HG02798 (cell line): Measurements from ENCODE around the gene DNAJB11.

Source experiments
- ATAC-seq: cut with Tn5 transposase; IDR thresholded peaks from one replicate; pipeline ENCODE4 v1.9.1; 2021; ENCODE audit warnings: mild to moderate bottlenecking; ENCODE audit not compliant: unreplicated experiment, poor library complexity

DNAJB11 gene

DNA sequence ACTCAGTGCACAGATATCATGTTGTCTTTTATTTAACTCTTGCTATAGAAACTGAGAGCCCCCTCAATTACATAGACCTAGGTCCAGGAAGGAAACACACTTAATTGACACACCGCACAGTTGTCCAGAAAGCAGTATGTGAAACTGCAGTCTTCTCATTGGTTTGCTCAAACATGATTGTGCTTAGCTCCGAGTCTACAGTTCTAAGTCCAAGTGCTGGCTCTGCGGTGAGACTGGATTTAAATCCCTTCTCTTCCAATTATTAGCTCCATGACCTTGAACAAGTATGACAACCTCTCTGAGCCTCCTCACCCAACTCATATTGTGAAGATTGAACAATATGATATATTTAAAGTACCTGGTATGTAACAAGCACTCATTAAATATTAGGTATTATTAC lies 23.3 kb downstream of the DNAJB11 start:
- ATAC-seq, result no peak

DNA sequence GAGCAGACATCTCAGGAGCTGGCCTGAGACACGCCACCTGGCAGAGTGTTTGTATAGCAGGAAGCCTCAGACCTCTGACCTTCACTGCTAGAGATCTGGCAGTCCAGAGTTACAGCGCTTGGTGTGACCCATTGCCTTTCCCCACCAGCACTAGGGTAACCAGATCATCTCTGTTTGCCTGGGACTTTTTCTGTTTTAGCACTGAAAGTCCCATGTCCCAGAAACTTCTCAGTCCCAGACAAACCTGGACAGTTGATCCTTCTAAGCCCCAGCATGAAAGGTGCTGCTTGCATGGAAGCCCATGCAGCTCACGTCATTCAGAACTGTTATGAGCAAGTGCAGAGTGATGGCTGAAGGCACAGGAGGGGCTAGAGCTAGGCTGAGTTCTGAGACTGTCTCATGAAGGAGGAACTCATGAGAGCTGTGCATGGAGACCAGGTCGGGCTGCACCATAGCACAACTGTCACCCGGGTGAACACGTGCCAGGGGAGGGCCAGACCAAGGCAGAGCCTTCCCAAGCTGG lies 24.1 kb downstream of the DNAJB11 start:
- ATAC-seq, result no peak

DNA sequence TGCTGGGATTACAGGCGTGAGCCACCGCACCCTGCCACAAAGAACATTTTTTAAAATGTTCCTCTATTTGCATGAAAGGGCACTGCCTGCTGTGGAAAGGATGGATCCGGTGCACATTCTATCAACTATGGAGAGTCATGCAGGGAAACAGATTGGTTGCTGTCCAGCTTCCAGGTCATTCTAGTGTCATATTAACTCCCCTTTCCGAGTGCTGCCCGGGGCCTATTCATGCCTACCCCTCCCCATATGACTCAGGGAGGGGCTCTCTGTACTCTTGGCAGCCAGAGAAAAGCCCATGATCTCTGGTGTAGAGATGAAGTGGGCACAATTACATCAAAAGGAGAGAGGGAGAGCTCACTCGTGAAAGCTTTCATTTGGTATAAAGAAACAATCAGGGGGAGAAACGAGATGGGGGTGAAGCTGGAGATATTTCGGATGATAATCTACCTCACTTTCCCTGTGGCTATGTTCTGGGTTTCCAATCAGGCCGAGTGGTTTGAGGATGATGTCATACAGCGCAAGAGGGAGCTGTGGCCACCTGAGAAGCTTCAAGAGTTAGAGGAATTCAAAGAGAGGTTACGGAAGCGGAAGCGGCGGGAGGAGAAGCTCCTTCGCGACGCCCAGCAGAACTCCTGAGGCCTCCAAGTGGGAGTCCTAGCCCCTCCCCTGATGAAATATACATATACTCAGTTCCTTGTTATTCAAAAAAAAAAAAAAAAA lies 26.2 kb downstream of the DNAJB11 start:
- ATAC-seq, result no peak

DNA sequence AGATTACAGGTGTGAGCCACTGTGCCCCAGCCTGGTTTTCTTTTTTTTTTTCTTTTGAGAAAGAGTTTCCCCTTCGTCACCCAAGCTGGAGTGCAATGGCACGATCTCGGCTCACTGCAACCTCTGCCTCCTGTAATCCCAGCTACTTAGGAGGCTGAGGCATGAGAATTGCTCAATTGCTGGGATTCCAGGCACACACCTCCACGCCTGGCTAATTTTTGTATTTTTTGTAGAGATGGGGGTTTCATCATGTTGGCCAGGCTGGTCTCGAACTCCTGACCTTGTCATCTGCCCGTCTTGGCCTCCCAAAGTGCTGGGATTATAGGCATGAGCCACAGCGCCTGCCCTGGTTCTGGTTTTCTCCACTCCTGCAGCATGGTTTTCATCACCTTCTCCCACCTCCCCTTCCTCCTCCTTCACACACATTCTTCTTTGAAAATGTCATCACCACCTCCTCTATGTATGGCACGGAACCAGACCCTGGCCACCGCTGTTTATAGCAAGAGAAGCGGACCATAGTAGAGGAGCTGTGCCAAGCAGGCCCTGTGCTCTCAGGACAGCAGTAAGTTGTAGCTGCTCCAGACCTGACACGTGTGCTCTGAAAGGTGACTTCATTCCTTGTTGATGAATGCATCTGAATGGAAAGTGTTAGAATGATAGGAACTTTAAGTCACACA lies 27.7 kb downstream of the DNAJB11 start:
- ATAC-seq, result no peak

DNA sequence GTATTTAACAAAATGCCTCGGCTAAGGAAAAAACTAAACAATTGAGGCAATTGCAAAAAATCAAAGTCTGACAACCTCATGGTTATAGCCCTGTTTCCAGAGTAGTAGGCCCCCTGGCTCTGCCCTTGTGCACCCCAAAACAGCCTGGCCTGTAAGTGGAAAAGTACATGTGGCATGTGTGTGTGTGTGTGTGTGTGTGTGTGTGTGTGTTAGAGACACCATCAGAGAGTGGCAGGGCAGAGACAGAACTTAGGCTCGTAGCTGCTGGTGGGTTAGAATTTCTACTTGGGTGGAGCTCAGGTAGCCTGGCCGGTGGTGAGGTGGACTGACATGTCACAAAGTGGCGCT lies 28.2 kb downstream of the DNAJB11 start:
- ATAC-seq, result no peak

- ATAC-seq, result no peak
Observed at GRCh38 chr3:186599142-186599784, 28.7 kb downstream of the DNAJB11 start.

DNA sequence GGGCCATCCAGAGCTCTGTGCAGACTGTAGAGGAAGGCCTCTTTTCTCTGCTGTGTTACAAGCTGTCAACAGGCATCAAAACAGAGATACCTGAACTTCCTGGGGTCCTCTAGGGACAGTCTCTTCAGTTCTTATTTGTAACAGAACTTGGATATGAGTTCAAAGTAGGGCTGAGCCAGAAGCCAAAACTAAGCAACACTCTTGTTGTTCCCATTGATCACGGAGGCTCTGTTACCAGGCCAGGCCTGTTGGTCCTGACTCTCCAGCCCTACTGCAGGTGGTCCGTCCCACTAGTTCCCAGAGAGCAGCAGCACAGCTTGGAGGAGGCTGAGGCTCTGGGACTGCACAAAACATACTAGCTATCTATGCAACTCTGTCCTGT lies 29.3 kb downstream of the DNAJB11 start:
- ATAC-seq, result no peak

GRCh38 chr3:186600896-186601295 lies 30.4 kb downstream of the DNAJB11 start:
- no peak for ATAC-seq

- no peak for ATAC-seq
Observed at GRCh38 chr3:186603159-186603558, 32.6 kb downstream of the DNAJB11 start.

GRCh38 chr3:186605078-186605477 lies 34.6 kb downstream of the DNAJB11 start:
- no peak for ATAC-seq

DNA sequence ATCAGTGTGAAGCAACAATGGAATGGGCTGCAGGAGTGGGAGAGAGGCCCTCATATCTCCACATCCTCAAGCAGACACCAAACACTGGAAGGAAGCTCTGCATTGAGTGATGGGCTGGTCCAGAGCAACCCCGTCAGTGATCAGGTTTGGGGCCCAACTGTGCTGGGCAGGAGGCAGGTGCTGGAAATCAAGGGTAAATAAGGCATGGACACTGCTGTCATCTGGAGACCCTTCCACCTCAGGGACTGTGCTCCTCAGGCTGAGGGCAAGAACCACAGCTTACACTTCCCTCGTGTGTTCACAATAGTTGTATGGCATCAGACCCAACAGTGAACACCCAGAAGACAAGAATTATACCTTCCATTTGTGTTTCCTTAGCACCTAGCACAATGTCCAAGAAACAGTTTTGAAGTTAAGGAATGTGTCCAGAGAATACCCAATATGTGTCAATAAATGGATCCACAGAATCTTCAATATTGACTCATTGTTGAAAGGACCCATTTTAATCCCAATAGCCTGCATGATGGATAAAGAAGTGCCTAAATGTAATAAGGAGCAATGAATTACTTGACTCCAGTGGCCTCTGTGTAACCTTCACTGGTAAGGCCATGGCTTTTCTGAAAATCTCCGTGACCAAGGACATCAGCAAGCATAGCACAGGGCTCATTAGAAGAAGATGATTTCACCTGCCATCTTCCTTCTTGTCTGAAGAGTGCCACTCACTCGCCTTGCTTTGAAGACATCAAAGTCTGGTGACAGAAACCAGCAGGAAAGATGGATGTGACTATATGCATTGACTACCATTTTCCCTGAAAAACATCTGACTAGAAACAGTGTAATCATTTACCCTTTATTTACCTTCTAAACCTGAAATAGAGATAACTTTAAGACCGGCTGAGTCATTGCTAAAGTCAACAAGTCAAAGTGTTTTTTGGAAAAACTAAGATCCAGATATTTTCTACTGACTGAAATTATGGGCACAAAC lies 35.3 kb downstream of the DNAJB11 start:
- ATAC-seq, result no peak

DNA sequence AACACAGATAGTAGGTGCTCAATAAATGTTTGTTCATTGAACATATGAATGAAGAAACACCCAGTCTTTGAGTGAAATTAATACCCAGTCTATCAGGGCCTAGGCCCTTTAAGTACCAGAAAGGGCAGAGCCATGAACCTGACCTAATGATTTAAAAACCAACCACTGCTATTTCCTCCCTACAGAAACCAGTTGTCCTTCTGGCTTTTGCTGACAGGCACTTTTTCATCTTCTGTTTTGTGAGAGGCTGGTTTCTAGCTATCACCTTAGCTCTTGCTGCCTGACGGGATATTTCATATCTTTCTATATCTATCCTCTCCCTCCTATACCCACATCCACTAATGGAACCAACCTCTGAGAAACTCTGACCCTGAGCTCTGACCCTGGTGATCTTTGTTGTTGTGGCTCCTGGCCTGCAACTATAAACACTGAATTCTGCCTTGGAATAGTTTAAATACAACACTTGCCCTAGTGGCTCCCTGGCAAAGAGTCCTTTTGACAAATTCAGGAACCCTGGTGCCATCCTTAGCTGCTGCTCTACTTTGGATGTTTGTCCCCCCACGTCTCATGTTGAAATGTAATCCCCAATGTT lies 38.2 kb downstream of the DNAJB11 start:
- ATAC-seq, result no peak

GRCh38 chr3:186609247-186609868 lies 38.8 kb downstream of the DNAJB11 start:
- ATAC-seq, result peak; percentile 48

GRCh38 chr3:186612065-186612464 lies 41.5 kb downstream of the DNAJB11 start:
- no peak for ATAC-seq

DNA sequence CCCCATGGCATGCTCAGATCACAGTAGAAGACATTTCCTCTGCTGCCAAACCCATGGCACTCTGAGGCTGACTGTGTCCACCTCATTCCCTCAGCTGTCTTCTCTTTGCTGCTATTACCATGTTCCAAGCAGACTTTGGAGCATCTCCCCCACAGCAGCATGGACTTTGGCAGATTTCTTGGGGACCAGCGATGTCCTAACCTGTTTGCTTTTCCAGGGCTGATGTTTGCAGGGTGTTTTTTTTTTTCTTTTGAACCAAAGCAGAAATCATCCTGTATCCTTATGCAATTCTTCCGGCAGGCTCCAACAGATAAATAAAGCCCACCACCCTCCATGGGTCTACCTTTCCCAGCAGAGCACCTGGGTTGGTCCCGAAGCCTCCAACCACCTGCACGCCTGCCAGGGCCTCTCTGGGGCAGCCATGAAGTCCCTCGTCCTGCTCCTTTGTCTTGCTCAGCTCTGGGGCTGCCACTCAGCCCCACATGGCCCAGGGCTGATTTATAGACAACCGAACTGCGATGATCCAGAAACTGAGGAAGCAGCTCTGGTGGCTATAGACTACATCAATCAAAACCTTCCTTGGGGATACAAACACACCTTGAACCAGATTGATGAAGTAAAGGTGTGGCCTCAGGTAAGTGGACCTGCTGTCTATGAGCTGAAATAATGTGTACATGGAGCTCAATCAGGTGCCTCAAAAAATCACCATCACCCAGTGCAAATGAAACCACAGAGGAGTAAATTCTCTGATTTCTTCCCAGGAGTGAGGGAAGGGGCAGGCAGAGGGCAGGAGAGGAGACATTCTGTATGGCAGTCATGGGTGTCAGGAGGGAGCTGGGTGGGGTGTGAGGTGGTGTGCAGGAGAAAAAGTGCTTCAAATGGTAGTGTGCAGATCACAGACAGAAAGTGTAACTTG lies 42.5 kb downstream of the DNAJB11 start, which contains the start of gene AHSG:
TSS of gene AHSG (plus strand) at position 340 of the 916 bp plus-strand sequence. CDS start at position 422, 82 bp downstream.
- no peak for ATAC-seq

DNA sequence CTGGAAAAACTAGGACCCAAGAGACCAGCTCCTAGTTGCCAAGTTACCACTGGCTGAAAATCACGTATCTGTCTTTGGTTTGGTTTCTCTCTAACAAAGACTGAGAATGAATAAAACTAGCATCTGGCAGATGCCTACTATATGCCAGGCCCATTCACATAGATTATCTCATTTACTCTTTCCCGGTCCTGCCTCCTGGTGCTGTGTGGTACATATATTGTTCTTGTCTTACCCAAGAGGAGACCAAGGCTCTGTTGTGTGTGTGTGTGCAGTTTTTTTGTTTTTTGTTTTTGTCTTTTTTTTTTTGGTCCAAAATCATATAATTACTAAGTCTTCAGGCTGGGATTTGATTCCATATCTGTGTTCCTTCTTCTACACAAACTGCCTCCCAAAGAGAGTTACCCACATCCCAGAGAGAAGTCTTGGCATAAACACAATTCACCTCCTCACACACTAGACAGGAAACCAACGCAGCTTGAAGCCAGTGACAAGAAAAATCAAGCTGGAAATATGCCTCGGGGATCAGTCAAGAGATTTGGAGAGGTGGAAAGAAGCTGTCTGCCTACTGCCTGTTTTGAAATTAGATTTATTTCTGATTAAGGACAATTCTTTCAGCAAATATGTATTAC lies 43.2 kb downstream of the DNAJB11 start:
- no peak for ATAC-seq

GRCh38 chr3:186614266-186614596 lies 43.7 kb downstream of the DNAJB11 start:
- no peak for ATAC-seq
